ENCODE measurements around the gene FBXO8. TPM values are rescaled to one million over a fixed set of nuclear protein-coding genes. Genes with fewer than 3 reads are reported as not detected.

The FBXO8 gene
- polyA plus RNA-seq, 1 experiment, result 28.9 TPM

- ChIA-PET CTCF (interaction anchor here (0.9 kb wide), 1 partner anchor 19 kb away, joined by 3 read pairs; no protein-coding TSS in a partner anchor), POLR2A (no interaction called here)
Observed at GRCh38 chr4:174241162-174241561, 42.3 kb downstream of the FBXO8 start.

GRCh38 chr4:174236359-174236758 lies 47.1 kb downstream of the FBXO8 start:
- no peak for DNase-seq (ENCODE audit: low read depth, low spot score)
- Histone ChIP-seq H3K27ac (ENCODE audit: low read depth, low read length) (no peak overlapping the region), H3K9me3 (ENCODE audit: control insufficient read depth, insufficient read depth, low read length) (no peaks in the 10 kb centered on the region), H3K27me3 (ENCODE audit: control insufficient read depth, insufficient read depth, low read length) (no peaks in the 10 kb centered on the region), H3K4me3 (ENCODE audit: low read depth, low read length) (no peak overlapping the region)
- POLR2A ChIA-PET, result no interaction called here
- no peak for TF ChIP-seq CTCF (IDR thresholded peaks at IDR 0.05; ENCODE audit: low read depth, low read length)
- CTCF ChIA-PET, result interaction anchor here (1.2 kb wide), 1 partner anchor 82 kb away, joined by 3 read pairs; no protein-coding TSS in a partner anchor

More at GRCh38 chr4:174241162-174241561, 42.3 kb downstream of the FBXO8 start:
- no peak for DNase-seq (ENCODE audit: low read depth, low spot score)
- H3K27me3 ChIP-seq (ENCODE audit: control insufficient read depth, insufficient read depth, low read length), result no peaks in the 10 kb centered on the region
- H3K27ac ChIP-seq (ENCODE audit: low read depth, low read length), result no peak overlapping the region
- TF ChIP-seq CTCF (IDR thresholded peaks at IDR 0.05; ENCODE audit: low read depth, low read length), result no peak
- no peaks in the 10 kb centered on the region for H3K9me3 ChIP-seq (ENCODE audit: control insufficient read depth, insufficient read depth, low read length)
- H3K4me3 ChIP-seq (ENCODE audit: low read depth, low read length), result no peak overlapping the region

- Histone ChIP-seq H3K27me3 (ENCODE audit: control insufficient read depth, insufficient read depth, low read length) (no peaks in the 10 kb centered on the region), H3K9me3 (ENCODE audit: control insufficient read depth, insufficient read depth, low read length) (no peaks in the 10 kb centered on the region), H3K27ac (ENCODE audit: low read depth, low read length) (no peak overlapping the region), H3K4me3 (ENCODE audit: low read depth, low read length) (no peak overlapping the region)
- POLR2A ChIA-PET, result no interaction called here
- DNase-seq (ENCODE audit: low read depth, low spot score), result no peak
- CTCF ChIA-PET, result interaction anchor here (2.1 kb wide), 1 partner anchor 8 kb away, joined by 7 read pairs; no protein-coding TSS in a partner anchor
- no peak for TF ChIP-seq CTCF (IDR thresholded peaks at IDR 0.05; ENCODE audit: low read depth, low read length)
Observed at GRCh38 chr4:174230680-174231079, 52.8 kb downstream of the FBXO8 start.

GRCh38 chr4:174230148-174230547 lies 53.3 kb downstream of the FBXO8 start:
- H3K27me3 ChIP-seq (ENCODE audit: control insufficient read depth, insufficient read depth, low read length), result no peaks in the 10 kb centered on the region
- H3K4me3 ChIP-seq (ENCODE audit: low read depth, low read length), result no peak overlapping the region
- H3K27ac ChIP-seq (ENCODE audit: low read depth, low read length), result no peak overlapping the region
- H3K9me3 ChIP-seq (ENCODE audit: control insufficient read depth, insufficient read depth, low read length), result no peaks in the 10 kb centered on the region
- POLR2A ChIA-PET, result no interaction called here
- TF ChIP-seq CTCF (IDR thresholded peaks at IDR 0.05; ENCODE audit: low read depth, low read length), result no peak
- DNase-seq (ENCODE audit: low read depth, low spot score), result no peak
- CTCF ChIA-PET, result no interaction called here

- no peaks in the 10 kb centered on the region for H3K27me3 ChIP-seq (ENCODE audit: control insufficient read depth, insufficient read depth, low read length)
- POLR2A ChIA-PET, result no interaction called here
- H3K9me3 ChIP-seq (ENCODE audit: control insufficient read depth, insufficient read depth, low read length), result no peaks in the 10 kb centered on the region
- no peak overlapping the region for H3K27ac ChIP-seq (ENCODE audit: low read depth, low read length)
- DNase-seq (ENCODE audit: low read depth, low spot score), result no peak
- CTCF ChIA-PET, result interaction anchor here (0.7 kb wide), 1 partner anchor 15 kb away, joined by 3 read pairs; no protein-coding TSS in a partner anchor
- H3K4me3 ChIP-seq (ENCODE audit: low read depth, low read length), result no peak overlapping the region
- TF ChIP-seq CTCF (IDR thresholded peaks at IDR 0.05; ENCODE audit: low read depth, low read length), result no peak
Observed at GRCh38 chr4:174228988-174229387, 54.5 kb downstream of the FBXO8 start.
